ENCODE measurements around the gene CHRDL1. TPM values are rescaled to one million over a fixed set of nuclear protein-coding genes. Genes with fewer than 3 reads are reported as not detected.

CHRDL1 gene
- polyA plus RNA-seq, 3 donors: not detected

DNA sequence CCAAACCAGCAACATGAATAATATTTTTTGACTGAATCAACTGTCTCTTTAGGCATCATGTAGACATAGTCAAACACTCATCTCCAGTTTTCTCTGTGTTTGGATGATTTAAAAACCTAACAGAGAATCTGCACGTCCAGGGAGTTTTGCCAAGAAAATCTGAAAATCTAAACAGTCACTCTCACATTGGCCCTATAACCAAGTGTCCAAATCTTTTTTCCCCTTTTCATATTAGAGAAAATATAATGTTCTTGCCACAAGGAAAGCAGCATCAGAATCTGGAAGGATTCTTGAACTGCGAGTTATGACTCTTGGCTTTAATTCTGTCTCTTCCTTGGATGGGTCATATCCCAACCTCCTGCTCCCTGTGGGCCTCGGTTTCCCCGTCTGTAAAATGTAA is 8.8 kb upstream of the CHRDL1 start:
- WGBS (ENCODE audit: insufficient coverage): no CpG with 5 or more reads among the region's 4 CpGs
- TF ChIP-seq, protein P1, sequence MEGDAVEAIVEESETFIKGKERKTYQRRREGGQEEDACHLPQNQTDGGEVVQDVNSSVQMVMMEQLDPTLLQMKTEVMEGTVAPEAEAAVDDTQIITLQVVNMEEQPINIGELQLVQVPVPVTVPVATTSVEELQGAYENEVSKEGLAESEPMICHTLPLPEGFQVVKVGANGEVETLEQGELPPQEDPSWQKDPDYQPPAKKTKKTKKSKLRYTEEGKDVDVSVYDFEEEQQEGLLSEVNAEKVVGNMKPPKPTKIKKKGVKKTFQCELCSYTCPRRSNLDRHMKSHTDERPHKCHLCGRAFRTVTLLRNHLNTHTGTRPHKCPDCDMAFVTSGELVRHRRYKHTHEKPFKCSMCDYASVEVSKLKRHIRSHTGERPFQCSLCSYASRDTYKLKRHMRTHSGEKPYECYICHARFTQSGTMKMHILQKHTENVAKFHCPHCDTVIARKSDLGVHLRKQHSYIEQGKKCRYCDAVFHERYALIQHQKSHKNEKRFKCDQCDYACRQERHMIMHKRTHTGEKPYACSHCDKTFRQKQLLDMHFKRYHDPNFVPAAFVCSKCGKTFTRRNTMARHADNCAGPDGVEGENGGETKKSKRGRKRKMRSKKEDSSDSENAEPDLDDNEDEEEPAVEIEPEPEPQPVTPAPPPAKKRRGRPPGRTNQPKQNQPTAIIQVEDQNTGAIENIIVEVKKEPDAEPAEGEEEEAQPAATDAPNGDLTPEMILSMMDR (IDR thresholded peaks at IDR 0.05): no peak
- H3K4me3 ChIP-seq (replicated peaks in 1 of 3; ENCODE audit: low read depth in 2 of 3, low read length in 3 of 3): no peak overlapping the region
- H3K27ac ChIP-seq (ENCODE audit: low read depth in 1 of 2, low read length in 2 of 2): no peak overlapping the region
- no peaks in the 10 kb centered on the region for H3K79me2 ChIP-seq (ENCODE audit: insufficient read depth, low read length)
- H3K9ac ChIP-seq (ENCODE audit: insufficient read depth, low read length, poor library complexity, severe bottlenecking): no peak overlapping the region
- H3K4me1 ChIP-seq (ENCODE audit: control insufficient read depth in 1 of 2, insufficient read depth in 2 of 2, low read length in 2 of 2): no peaks in the 10 kb centered on the region
- Mint-ChIP-seq H3K9me3 (no peaks in the 10 kb centered on the region), H3K4me1 (no peaks in the 10 kb centered on the region), H3K27ac (no peak overlapping the region), H3K4me3 (no peak overlapping the region), H3K36me3 (no peaks in the 10 kb centered on the region), H3K27me3 (ENCODE audit: low read depth in 3 of 3) (peaks cover 0 to 2% (median 0%) of the 10 kb centered on the region in 3 donors)
- H3K4me2 ChIP-seq (replicated peaks; ENCODE audit: extremely low read depth, low read length, poor library complexity, severe bottlenecking): no peak overlapping the region
- intact Hi-C loops (cut with micrococcal nuclease): no loop called here
- H3K27me3 ChIP-seq (ENCODE audit: control insufficient read depth in 2 of 2, insufficient read depth in 2 of 2, low read length in 2 of 2): no peaks in the 10 kb centered on the region
- H3K36me3 ChIP-seq (replicated peaks in 1 of 2; ENCODE audit: control insufficient read depth in 1 of 2, insufficient read depth in 2 of 2, low read length in 2 of 2): no peaks in the 10 kb centered on the region
- DNase-seq: no peak
- no peaks in the 10 kb centered on the region for H3K9me3 ChIP-seq (replicated peaks in 1 of 2; ENCODE audit: control insufficient read depth in 1 of 2, insufficient read depth in 1 of 2, low read length in 2 of 2)
- no peak overlapping the region for H2AFZ ChIP-seq (ENCODE audit: insufficient read depth, low read depth, low read length, poor library complexity, severe bottlenecking)
- no peaks in the 10 kb centered on the region for H4K20me1 ChIP-seq (ENCODE audit: insufficient read depth, low read length)

DNA sequence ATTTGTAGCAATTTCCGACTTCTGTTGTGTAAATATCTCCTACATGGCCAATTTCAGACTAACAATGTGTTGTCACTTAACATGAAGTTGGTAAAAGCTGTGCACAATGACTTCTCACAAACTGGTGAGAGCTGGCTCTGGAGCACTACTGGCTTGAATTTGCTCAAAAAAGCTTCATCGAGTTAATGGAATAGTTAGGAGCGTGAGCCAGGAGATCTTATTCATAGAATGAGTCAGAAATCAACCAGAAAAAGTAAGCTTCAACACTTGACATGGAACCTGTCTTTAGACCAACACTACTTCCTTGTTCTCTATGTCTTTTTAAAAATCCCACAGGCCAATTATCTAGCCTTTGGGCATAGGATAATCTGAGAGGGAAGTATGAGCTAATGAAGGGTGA is 7.9 kb upstream of the CHRDL1 start:
- no peak overlapping the region for H3K27ac Mint-ChIP-seq
- H3K27ac ChIP-seq (ENCODE audit: low read depth in 1 of 2, low read length in 2 of 2): no peak overlapping the region
- H3K27me3 Mint-ChIP-seq (ENCODE audit: low read depth in 3 of 3): peaks cover 0 to 2% (median 0%) of the 10 kb centered on the region in 3 donors
- H3K9me3 Mint-ChIP-seq: peaks cover 0 to 1% (median 0%) of the 10 kb centered on the region in 7 donors
- H3K36me3 Mint-ChIP-seq: no peaks in the 10 kb centered on the region
- H2AFZ ChIP-seq (ENCODE audit: insufficient read depth, low read depth, low read length, poor library complexity, severe bottlenecking): no peak overlapping the region
- H3K79me2 ChIP-seq (ENCODE audit: insufficient read depth, low read length): no peaks in the 10 kb centered on the region
- TF ChIP-seq, protein P1 (IDR thresholded peaks at IDR 0.05): no peak
- intact Hi-C loops (cut with micrococcal nuclease): no loop called here
- no peaks in the 10 kb centered on the region for H3K9me3 ChIP-seq (replicated peaks in 1 of 2; ENCODE audit: control insufficient read depth in 1 of 2, insufficient read depth in 1 of 2, low read length in 2 of 2)
- no peaks in the 10 kb centered on the region for H3K27me3 ChIP-seq (ENCODE audit: control insufficient read depth in 2 of 2, insufficient read depth in 2 of 2, low read length in 2 of 2)
- DNase-seq: no peak
- no peak overlapping the region for H3K4me2 ChIP-seq (replicated peaks; ENCODE audit: extremely low read depth, low read length, poor library complexity, severe bottlenecking)
- no peak overlapping the region for H3K9ac ChIP-seq (ENCODE audit: insufficient read depth, low read length, poor library complexity, severe bottlenecking)
- no peaks in the 10 kb centered on the region for H3K4me1 Mint-ChIP-seq
- WGBS (ENCODE audit: insufficient coverage): no CpG with 5 or more reads among the region's 3 CpGs
- no peak overlapping the region for H3K4me3 ChIP-seq (replicated peaks in 1 of 3; ENCODE audit: low read depth in 2 of 3, low read length in 3 of 3)
- H3K36me3 ChIP-seq (replicated peaks in 1 of 2; ENCODE audit: control insufficient read depth in 1 of 2, insufficient read depth in 2 of 2, low read length in 2 of 2): no peaks in the 10 kb centered on the region
- H3K4me3 Mint-ChIP-seq: no peak overlapping the region
- no peaks in the 10 kb centered on the region for H3K4me1 ChIP-seq (ENCODE audit: control insufficient read depth in 1 of 2, insufficient read depth in 2 of 2, low read length in 2 of 2)
- no peaks in the 10 kb centered on the region for H4K20me1 ChIP-seq (ENCODE audit: insufficient read depth, low read length)
